Measurements from ENCODE around the gene CTSE. TPM values are rescaled to one million over a fixed set of nuclear protein-coding genes. Genes with fewer than 3 reads are reported as not detected.

The CTSE gene
- total and polyA plus RNA-seq, 2 of the 4 experiments (the other 2 are of a cell fraction) = not detected

DNA sequence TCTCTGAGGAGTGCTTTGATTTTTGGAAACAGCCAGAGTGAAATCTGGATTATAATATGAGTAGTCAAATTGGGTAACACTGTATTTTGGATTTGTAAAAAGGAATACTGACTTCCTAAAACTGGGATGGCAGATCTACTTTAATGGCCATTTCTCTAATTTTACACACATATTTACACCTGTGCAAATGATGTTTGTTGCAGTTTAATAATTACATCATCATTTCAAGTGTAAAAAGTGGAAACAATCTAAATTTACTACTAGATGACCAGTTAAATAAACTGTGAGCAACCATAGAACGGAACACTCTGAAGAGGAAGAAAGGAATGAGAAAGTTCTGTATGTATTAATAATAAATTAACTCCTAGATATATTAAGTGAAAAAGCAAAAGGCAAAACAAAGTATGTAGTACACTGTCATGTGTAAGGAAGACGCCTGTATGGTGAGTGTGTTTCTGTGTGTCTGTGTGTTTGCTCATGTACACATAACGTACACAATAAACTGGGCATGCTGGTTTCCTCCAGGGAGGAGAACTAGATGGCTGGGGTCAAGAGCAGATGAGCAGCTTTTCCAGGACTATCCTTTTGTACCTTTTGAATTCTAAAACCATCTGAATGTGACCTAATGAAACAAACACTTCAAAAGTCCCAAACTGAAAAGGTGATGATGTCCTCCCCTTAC is 26.4 kb upstream of the CTSE start:
- TF ChIP-seq, protein P1, sequence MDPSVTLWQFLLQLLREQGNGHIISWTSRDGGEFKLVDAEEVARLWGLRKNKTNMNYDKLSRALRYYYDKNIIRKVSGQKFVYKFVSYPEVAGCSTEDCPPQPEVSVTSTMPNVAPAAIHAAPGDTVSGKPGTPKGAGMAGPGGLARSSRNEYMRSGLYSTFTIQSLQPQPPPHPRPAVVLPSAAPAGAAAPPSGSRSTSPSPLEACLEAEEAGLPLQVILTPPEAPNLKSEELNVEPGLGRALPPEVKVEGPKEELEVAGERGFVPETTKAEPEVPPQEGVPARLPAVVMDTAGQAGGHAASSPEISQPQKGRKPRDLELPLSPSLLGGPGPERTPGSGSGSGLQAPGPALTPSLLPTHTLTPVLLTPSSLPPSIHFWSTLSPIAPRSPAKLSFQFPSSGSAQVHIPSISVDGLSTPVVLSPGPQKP (IDR thresholded peaks at IDR 0.05; ENCODE audit: borderline replicate concordance, low read depth, low read length) = no peak
- TF ChIP-seq, protein P2, sequence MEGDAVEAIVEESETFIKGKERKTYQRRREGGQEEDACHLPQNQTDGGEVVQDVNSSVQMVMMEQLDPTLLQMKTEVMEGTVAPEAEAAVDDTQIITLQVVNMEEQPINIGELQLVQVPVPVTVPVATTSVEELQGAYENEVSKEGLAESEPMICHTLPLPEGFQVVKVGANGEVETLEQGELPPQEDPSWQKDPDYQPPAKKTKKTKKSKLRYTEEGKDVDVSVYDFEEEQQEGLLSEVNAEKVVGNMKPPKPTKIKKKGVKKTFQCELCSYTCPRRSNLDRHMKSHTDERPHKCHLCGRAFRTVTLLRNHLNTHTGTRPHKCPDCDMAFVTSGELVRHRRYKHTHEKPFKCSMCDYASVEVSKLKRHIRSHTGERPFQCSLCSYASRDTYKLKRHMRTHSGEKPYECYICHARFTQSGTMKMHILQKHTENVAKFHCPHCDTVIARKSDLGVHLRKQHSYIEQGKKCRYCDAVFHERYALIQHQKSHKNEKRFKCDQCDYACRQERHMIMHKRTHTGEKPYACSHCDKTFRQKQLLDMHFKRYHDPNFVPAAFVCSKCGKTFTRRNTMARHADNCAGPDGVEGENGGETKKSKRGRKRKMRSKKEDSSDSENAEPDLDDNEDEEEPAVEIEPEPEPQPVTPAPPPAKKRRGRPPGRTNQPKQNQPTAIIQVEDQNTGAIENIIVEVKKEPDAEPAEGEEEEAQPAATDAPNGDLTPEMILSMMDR (conservative IDR thresholded peaks at IDR 0.05; ENCODE audit: low read depth, low read length) = no peak
- TF ChIP-seq FOS (IDR thresholded peaks at IDR 0.05; ENCODE audit: low read depth, low read length) (no peak), RFX5 (IDR thresholded peaks at IDR 0.05; ENCODE audit: low read depth, low read length) (no peak)
- POLR2A ChIA-PET (ENCODE audit: unreplicated experiment) = no interaction called here
- no peak overlapping the region for H4K91ac ChIP-seq (ENCODE audit: insufficient read depth, low read depth, low read length)
- no peaks in the 10 kb centered on the region for H3K36me3 ChIP-seq (ENCODE audit: control insufficient read depth, insufficient read depth, low read length)
- H3K4me1 ChIP-seq (ENCODE audit: control insufficient read depth, insufficient read depth, low read length) = no peaks in the 10 kb centered on the region
- no peak overlapping the region for H2AFZ ChIP-seq (replicated peaks; ENCODE audit: low read length, poor library complexity)
- ATAC-seq (ENCODE audit: low read depth) = no peak
- CTCF ChIA-PET = no interaction called here
- H2BK120ac ChIP-seq (ENCODE audit: low read depth, low read length) = no peak overlapping the region
- 0 out of 2 replicates have a peak, but pooled peaks cover 3% of the 10 kb centered on the region for H3K9me1 ChIP-seq (ENCODE audit: insufficient read depth, low read length)
- no peak overlapping the region for H3K4ac ChIP-seq (ENCODE audit: low read depth, low read length)
- H3K18ac ChIP-seq (ENCODE audit: low read depth, low read length) = no peak overlapping the region
- H3K23ac ChIP-seq (ENCODE audit: low read depth, low read length) = no peak overlapping the region
- BruUV-seq (replicated peaks) = no TSS peak
- intact Hi-C loops (cut with micrococcal nuclease) (no loop called here), dilution Hi-C loops (cut with HindIII; ENCODE audit: low sequenced_read_pairs, unreplicated experiment) (no loop called here), in situ Hi-C loops (cut with MboI; ENCODE audit: low sequenced_read_pairs) (no loop called here)
- no peak overlapping the region for H4K8ac ChIP-seq (ENCODE audit: low read depth in 2 of 2, low read length in 2 of 2)
- H3K4me3 ChIP-seq (ENCODE audit: insufficient read depth, low read depth, low read length) = no peak overlapping the region
- H2AK5ac ChIP-seq (ENCODE audit: low read depth, low read length) = no peak overlapping the region
- no peak overlapping the region for H3K4me2 ChIP-seq (ENCODE audit: low read depth, low read length)
- WGBS, 2 experiments (ENCODE audit: extremely low coverage in 2 of 2, insufficient read length in 1 of 2) = no CpG with 5 or more reads among the region's 3 CpGs
- no peak overlapping the region for H4K5ac ChIP-seq (ENCODE audit: low read depth, low read length)
- no peak overlapping the region for H3K9ac ChIP-seq (ENCODE audit: low read depth, low read length)
- no peak overlapping the region for H3K56ac ChIP-seq (ENCODE audit: extremely low read depth, insufficient read depth, low read length)
- no peak overlapping the region for H2BK15ac ChIP-seq (ENCODE audit: low read depth, low read length)
- DNase-seq = no peak
- no peaks in the 10 kb centered on the region for H3K9me3 ChIP-seq (ENCODE audit: control insufficient read depth, insufficient read depth, low read length)
- no peaks in the 10 kb centered on the region for H3K79me1 ChIP-seq (ENCODE audit: low read depth in 1 of 2, low read length in 2 of 2)
- no peaks in the 10 kb centered on the region for H4K20me1 ChIP-seq (ENCODE audit: insufficient read depth, low read length)
- no peak overlapping the region for H2BK20ac ChIP-seq (ENCODE audit: low read depth, low read length)
- H2BK5ac ChIP-seq (ENCODE audit: low read depth, low read length, poor library complexity, severe bottlenecking) = no peak overlapping the region
- no peak overlapping the region for H2AK9ac ChIP-seq (replicated peaks; ENCODE audit: low read depth, low read length, poor library complexity)
- no peak overlapping the region for H3K14ac ChIP-seq (replicated peaks; ENCODE audit: low read depth, low read length)
- no peak overlapping the region for H3K27ac ChIP-seq (ENCODE audit: insufficient read depth, low read length)
- peaks cover 38% of the 10 kb centered on the region for H3K27me3 ChIP-seq (ENCODE audit: control insufficient read depth, insufficient read depth, low read length)
